Measurements from ENCODE around the gene SPON1.
"Not testable (repeated sequence)": the region's sequence is repeated elsewhere in the genome, so short reads cannot be mapped to it uniquely, and the experiment has no call there.

SPON1 gene

DNA sequence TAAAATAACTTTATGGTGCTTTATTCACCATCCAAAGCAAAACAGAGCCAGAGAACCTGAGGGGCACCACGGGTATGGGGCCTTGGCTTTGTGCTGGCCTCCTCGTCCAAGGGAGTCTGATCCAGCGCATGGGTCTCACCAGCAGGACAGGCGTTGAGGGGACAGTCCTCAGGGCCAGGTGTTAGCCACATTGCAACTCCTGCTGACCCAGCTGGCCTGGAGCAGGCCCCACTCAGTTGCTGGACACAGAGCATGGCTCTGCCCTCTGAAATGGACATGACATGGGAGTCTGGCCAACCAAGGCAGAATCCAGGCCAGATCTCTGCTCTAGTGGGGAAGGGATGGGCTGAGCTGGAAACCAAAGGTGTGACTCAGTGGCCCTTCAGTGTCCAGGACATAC, 280.2 kb downstream of the SPON1 start:
- DNase-seq (ENCODE audit: low read depth in 2 of 2) = no peak

- no peak for DNase-seq (ENCODE audit: low read depth in 2 of 2)
These were observed 282.4 kb downstream of the SPON1 start for GRCh38 chr11:14244926-14245325.

DNA sequence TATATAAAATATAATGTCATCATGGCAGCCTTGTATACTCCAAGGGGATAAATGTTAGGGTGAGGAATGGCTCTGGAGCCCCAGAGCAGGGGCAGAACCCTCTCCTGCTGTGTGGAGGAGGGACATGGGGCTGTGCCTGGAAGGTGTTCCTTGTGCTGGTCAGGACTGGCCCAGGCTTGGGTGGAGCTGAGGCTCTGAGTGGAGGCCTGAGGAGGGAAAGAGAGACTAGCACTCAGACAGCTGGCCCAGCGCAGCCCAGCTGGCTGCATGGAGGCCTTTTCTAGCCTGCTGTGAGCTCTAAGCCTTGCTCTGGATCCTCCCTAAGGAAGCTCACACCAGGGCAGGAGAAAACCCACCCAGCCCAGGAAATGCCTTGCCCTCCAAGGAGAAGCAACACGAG, 282.9 kb downstream of the SPON1 start:
- no peak for DNase-seq (ENCODE audit: low read depth in 2 of 2)

- DNase-seq (ENCODE audit: low read depth in 2 of 2) = no peak
These were observed 286.1 kb downstream of the SPON1 start for GRCh38 chr11:14248580-14248981.

DNA sequence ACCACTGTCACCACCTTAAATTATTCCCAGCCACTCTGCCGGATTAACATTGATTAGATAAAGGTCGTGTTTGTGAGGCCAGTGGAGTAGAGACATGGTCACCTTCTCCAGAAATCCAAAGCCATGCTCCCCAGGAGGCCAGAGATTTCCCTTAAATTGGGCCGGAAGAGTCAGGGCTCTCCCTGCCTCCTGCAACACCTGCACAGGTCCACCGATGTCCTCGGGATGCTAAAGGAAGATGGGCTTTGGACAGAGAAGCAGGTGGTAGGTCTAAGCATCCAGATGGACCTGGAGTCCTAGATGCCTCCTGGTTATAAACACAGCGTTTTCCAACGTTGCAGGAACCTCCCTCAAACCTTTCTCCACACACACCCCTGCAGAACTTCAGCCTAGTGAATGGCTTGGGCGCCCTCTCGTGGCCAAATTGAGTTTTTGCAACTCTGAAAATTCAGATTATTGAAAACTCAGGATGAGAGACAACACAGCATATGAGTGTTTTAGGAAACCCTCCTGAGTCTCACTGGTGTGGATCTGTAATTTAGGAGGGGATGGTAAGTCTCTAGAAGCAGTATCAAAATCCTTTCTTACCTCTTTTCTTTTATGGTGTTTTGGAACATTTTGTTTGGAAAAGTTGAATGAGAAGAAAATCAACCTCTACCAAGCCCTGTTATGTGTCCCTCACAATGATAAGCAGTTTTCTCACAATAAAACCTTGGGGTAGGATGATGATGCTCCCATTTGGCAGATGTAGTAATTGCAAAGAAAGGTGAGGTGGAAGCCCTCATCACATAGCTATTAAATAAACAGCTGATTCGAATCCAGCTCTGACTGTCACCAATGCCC, 286.8 kb downstream of the SPON1 start:
- DNase-seq (ENCODE audit: low read depth in 2 of 2) = peak; percentile 29 to 51

GRCh38 chr11:14251754-14252153, 289.2 kb downstream of the SPON1 start:
- no peak for DNase-seq (ENCODE audit: low read depth in 2 of 2)

DNA sequence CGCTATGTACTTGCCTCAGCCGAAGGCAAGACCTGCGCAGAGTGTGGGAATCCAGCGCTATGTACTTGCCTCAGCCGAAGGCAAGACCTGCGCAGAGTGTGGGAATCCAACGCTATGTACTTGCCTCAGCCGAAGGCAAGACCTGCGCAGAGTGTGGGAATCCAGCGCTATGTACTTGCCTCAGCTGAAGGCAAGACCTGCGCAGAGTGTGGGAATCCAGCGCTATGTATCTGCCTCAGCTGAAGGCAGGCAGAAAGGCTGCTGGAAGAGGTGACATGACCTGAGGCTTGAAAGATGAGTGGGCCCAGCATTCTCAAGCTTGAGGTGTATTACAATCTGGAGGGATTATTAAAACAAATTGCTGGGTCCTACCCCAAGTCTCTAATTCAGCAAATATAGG, 290.0 kb downstream of the SPON1 start:
- not testable (repeated sequence) for DNase-seq (ENCODE audit: low read depth in 2 of 2)

GRCh38 chr11:14253421-14253820, 290.9 kb downstream of the SPON1 start:
- no peak for DNase-seq (ENCODE audit: low read depth in 2 of 2)

DNA sequence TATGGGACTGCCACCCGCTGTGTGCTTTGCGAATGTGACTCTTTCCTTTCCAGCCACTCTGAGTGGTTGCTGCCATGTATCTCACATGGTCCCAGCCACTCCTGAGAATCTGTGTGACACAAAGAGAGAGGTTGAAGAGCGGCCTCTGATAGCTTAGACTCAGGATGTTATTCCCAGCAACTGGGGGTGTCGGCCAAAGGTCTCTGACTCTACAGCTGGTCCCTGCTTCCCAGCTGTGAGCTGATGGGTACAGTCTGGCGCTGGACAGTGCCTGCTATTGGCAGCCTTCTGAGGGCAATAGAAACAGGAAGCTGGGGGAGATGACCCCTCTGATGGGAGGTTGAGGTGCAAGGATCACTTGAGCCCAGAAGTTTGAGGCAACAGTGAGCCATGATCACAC, 291.3 kb downstream of the SPON1 start:
- no peak for DNase-seq (ENCODE audit: low read depth in 2 of 2)

GRCh38 chr11:14254533-14255237, 292.2 kb downstream of the SPON1 start:
- no peak for DNase-seq (ENCODE audit: low read depth in 2 of 2)

GRCh38 chr11:14255238-14255534, 292.7 kb downstream of the SPON1 start:
- DNase-seq (ENCODE audit: low read depth in 2 of 2) = no peak

GRCh38 chr11:14258221-14258935, 295.9 kb downstream of the SPON1 start:
- DNase-seq (ENCODE audit: low read depth in 2 of 2) = no peak

DNA sequence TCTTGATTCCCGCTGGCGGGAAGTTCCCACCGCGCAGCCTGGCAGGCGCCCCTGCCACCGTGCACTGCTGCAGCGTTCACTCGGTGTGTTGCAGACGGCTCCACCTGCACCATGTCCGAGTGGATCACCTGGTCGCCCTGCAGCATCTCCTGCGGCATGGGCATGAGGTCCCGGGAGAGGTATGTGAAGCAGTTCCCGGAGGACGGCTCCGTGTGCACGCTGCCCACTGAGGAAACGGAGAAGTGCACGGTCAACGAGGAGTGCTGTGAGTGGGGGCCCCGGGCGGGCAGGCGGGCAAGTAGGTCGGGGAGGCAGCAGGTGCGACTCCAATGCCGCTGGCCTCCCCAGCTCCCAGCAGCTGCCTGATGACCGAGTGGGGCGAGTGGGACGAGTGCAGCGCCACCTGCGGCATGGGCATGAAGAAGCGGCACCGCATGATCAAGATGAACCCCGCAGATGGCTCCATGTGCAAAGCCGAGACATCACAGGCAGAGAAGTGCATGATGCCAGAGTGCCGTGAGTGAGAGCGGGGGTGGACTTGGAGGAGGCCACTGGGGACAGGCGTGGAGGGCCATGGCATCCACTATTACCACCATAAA, 296.8 kb downstream of the SPON1 start:
- DNase-seq (ENCODE audit: low read depth in 2 of 2) = no peak

- no peak for DNase-seq (ENCODE audit: low read depth in 2 of 2)
These were observed 297.4 kb downstream of the SPON1 start for GRCh38 chr11:14259878-14260277.

- no peak for DNase-seq (ENCODE audit: low read depth in 2 of 2)
These were observed 298.5 kb downstream of the SPON1 start for GRCh38 chr11:14261066-14261465.

DNA sequence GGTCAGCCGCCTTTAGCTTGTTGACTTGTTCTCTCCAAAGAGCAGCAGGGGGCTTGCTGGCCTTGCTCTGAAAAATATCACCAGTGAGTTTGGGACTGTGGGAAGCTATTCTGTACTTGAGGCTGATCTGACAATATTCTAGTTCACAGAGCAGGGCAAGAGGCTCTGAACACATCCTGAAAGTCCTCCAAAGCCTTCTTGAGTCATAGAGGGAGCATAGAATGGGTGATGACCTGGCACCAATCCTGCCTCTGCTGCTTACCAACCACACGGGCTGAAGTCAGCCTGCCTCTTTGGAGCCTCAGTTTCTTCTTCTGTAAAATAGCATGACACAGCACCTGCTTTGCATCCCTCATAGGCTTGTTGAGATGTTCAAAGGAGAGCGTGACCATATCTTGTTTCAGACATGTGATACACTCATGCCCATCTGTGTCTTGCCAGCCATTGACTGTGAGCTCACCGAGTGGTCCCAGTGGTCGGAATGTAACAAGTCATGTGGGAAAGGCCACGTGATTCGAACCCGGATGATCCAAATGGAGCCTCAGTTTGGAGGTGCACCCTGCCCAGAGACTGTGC, 299.8 kb downstream of the SPON1 start:
- DNase-seq (ENCODE audit: low read depth in 2 of 2) = no peak

- no peak for DNase-seq (ENCODE audit: low read depth in 2 of 2)
These were observed 302.4 kb downstream of the SPON1 start for GRCh38 chr11:14264966-14265365.

DNA sequence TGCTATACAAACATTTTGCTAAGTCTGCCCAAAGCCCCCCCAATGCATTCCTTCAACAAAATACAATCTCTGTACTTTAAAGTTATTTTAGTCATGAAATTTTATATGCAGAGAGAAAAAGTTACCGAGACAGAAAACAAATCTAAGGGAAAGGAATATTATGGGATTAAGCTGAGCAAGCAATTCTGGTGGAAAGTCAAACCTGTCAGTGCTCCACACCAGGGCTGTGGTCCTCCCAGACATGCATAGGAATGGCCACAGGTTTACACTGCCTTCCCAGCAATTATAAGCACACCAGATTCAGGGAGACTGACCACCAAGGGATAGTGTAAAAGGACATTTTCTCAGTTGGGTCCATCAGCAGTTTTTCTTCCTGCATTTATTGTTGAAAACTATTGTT, 304.1 kb downstream of the SPON1 start:
- DNase-seq (ENCODE audit: low read depth in 2 of 2) = no peak

DNA sequence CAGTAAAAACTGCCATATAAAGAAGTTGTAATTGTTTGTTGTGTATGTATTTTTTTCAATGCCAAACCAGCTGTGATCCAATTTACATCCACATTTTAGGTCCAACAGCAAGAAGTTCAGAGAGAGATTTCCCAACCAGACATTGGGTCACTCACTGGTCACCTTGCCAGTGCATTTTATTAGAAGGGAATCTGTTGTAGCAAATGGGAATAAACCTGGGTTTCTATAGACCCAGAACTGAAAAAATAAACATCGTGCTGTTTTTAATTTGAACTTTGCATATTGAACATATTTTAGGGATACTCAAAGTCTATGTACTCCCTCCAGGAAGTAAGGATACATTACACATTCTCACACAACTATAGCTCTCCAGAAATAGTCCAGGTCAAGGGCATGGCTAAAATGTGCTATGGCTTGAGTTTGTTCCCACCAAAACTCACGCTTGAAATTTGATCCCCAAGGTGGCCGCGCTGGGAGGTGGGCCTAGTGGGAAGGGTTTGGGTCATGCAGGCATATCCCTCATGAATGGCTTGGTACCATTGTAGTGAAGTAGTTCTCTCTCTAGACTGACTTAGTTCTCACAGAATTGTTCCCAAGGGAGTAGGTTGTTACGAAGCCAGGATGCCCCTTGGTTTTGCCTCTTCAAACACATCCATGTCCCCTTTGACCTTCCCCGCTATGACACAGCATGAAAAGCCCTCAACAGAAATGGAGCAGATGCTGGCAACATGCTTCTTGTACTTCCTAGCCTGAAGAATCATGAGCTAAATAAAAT, 305.5 kb downstream of the SPON1 start:
- no peak for DNase-seq (ENCODE audit: low read depth in 2 of 2)

DNA sequence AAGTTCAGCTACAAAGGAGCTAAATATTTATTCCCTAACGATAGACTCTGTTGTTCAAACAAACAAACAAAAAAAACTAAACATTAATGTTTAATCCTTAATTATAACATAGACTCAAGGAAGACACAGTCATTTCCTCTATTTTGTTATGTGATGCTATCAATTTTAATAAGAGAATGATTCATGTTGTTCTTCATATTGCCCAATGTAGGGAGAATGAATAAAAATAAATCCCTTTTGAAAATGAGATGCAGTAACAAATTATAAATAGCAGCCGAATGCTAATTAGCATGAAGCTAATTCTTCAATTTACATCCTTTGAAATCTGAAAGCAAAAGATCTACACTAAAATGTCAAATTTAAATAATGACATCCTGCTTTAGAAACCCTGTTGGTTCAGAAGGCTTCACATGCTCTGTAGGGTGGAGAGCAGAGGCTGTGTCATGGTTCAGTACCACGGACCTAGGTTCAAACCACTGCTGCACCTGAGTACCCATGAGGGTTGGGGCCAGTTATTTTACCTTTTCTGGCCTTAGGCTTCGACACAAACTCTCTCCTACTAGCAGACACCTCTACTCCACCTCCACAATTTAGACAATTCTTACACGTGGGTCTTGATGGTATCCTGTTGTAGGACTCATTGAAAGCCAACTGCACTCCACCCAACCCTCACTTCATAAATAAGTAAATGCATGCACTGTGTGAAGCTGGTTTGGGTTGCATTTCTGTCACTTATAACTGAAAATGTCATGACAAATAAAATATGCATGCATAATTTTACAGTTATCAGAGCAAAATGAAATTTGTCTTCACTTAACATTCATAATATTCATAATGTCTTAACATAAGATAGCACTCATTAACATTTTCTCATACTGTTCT, 307.4 kb downstream of the SPON1 start:
- DNase-seq (ENCODE audit: low read depth in 2 of 2) = no peak

Measured in stimulated activated CD8-positive, alpha-beta memory T cell treated with anti-CD3 and anti-CD28 coated beads, Interleukin-2, amount 100 ng/mL, for 1 hour (primary cell).